H9 (cell line): ENCODE measurements around the gene WDR7. TPM values are rescaled to one million over a fixed set of nuclear protein-coding genes. Genes with fewer than 3 reads are reported as not detected.

ENCODE experiments used
- DNase-seq: peaks from one replicate; pipeline ENCODE4 v3.0.0-alpha.2; 2017
- H2AFZ ChIP-seq: one replicate; pipeline ENCODE4 v1.6.1; 2013; ENCODE audit warnings: mild to moderate bottlenecking, low read length, control low read depth, moderate library complexity
- H2AK5ac ChIP-seq: 2 replicates; pipeline ENCODE4 v1.6.1; 2013; ENCODE audit warnings: low read length, control low read depth, mixed read lengths; ENCODE audit not compliant: insufficient read length
- H2BK120ac ChIP-seq: one replicate; pipeline ENCODE4 v1.6.1; 2013; ENCODE audit warnings: low read depth, mild to moderate bottlenecking, low read length, control low read depth, inconsistent platforms; ENCODE audit not compliant: poor library complexity, severe bottlenecking
- H2BK12ac ChIP-seq: 2 replicates; pipeline ENCODE4 v1.6.1; 2013; ENCODE audit warnings: low read length, control low read depth, mixed read lengths, low read depth; ENCODE audit not compliant: insufficient read length
- H2BK15ac ChIP-seq: 2 replicates; pipeline ENCODE4 v1.6.1; 2013; ENCODE audit warnings: low read depth, low read length, control low read depth
- H2BK20ac ChIP-seq: one replicate; pipeline ENCODE4 v1.6.1; 2013; ENCODE audit warnings: low read depth, mild to moderate bottlenecking, low read length, control low read depth, inconsistent platforms; ENCODE audit not compliant: poor library complexity, severe bottlenecking
- H2BK5ac ChIP-seq: 2 replicates; pipeline ENCODE4 v1.6.1; 2013; ENCODE audit warnings: low read length, control low read depth, mixed read lengths; ENCODE audit not compliant: insufficient read length
- H3K14ac ChIP-seq: 2 replicates; pipeline ENCODE4 v1.6.1; 2013; ENCODE audit warnings: low read length, control low read depth; ENCODE audit not compliant: insufficient read depth
- H3K18ac ChIP-seq: 2 replicates; pipeline ENCODE4 v1.6.1; 2013; ENCODE audit warnings: low read depth, mild to moderate bottlenecking, mixed read lengths, low read length, control low read depth; ENCODE audit not compliant: insufficient read length
- H3K23ac ChIP-seq: 2 replicates; pipeline ENCODE4 v1.6.1; 2013; ENCODE audit warnings: low read length, control low read depth, mixed read lengths, low read depth; ENCODE audit not compliant: insufficient read length
- H3K23me2 ChIP-seq: 2 replicates; pipeline ENCODE4 v1.6.1; 2013; ENCODE audit warnings: low read depth, mild to moderate bottlenecking, mixed read lengths, low read length, control low read depth; ENCODE audit not compliant: insufficient read length, poor library complexity, severe bottlenecking
- H3K27ac ChIP-seq: 2 replicates; pipeline ENCODE4 v1.5.1; 2013; ENCODE audit warnings: low read length, control low read depth, mixed read lengths, low read depth; ENCODE audit not compliant: insufficient read length
- H3K27me3 ChIP-seq: 2 replicates; pipeline ENCODE4 v1.6.1; 2013; ENCODE audit warnings: low read length, control low read depth, inconsistent platforms; ENCODE audit not compliant: insufficient read depth
- H3K4ac ChIP-seq: 2 replicates; pipeline ENCODE4 v1.6.1; 2013; ENCODE audit warnings: low read depth, mild to moderate bottlenecking, control low read depth, inconsistent platforms, low read length, moderate library complexity
- H3K4me1 ChIP-seq: 2 replicates; pipeline ENCODE4 v1.6.1; 2013; ENCODE audit warnings: low read length, control low read depth, inconsistent platforms; ENCODE audit not compliant: insufficient read depth
- H3K4me2 ChIP-seq: 2 replicates; pipeline ENCODE4 v1.6.1; 2013; ENCODE audit warnings: low read length, control low read depth, mixed read lengths; ENCODE audit not compliant: insufficient read length, insufficient read depth
- H3K56ac ChIP-seq: 2 replicates; pipeline ENCODE4 v1.6.1; 2013; ENCODE audit warnings: low read depth, mild to moderate bottlenecking, mixed read lengths, low read length, control low read depth; ENCODE audit not compliant: insufficient read length
- H3K79me1 ChIP-seq: 2 replicates; pipeline ENCODE4 v1.6.1; 2013; ENCODE audit warnings: low read depth, mild to moderate bottlenecking, moderate library complexity, low read length, control low read depth, inconsistent platforms; ENCODE audit not compliant: insufficient read depth, poor library complexity, severe bottlenecking
- H3K79me2 ChIP-seq: 2 replicates; pipeline ENCODE4 v1.6.1; 2013; ENCODE audit warnings: low read length, control low read depth, inconsistent platforms; ENCODE audit not compliant: insufficient read depth
- H3K9ac ChIP-seq: 2 replicates; pipeline ENCODE4 v1.6.1; 2013; ENCODE audit warnings: low read length, control low read depth, mixed read lengths; ENCODE audit not compliant: insufficient read length; ENCODE audit errors: extremely low read depth
- H3K9me3 ChIP-seq: one replicate; pipeline ENCODE4 v1.6.1; 2013; ENCODE audit warnings: low read depth, low read length, inconsistent platforms; ENCODE audit not compliant: control insufficient read depth
- H3T11ph ChIP-seq: one replicate; pipeline ENCODE4 v1.6.1; 2013; ENCODE audit warnings: mild to moderate bottlenecking, low read length, control low read depth, inconsistent platforms
- H4K20me1 ChIP-seq: one replicate; pipeline ENCODE4 v1.6.1; 2013; ENCODE audit not compliant: control insufficient read depth, insufficient read length, insufficient read depth
- H4K5ac ChIP-seq: 2 replicates; pipeline ENCODE4 v1.6.1; 2013; ENCODE audit warnings: low read depth, mild to moderate bottlenecking, mixed read lengths, low read length, control low read depth; ENCODE audit not compliant: insufficient read length
- H4K8ac ChIP-seq: replicated peaks from 2 replicates; pipeline ENCODE4 v1.6.1; 2013; ENCODE audit warnings: low read length, control low read depth, mixed read lengths, low read depth; ENCODE audit not compliant: insufficient read length
- H4K91ac ChIP-seq: 2 replicates; pipeline ENCODE4 v1.6.1; 2013; ENCODE audit warnings: low read depth, mild to moderate bottlenecking, moderate library complexity, mixed read lengths, low read length, control low read depth; ENCODE audit not compliant: insufficient read length
- H3K27ac Mint-ChIP-seq, 3 experiments: 2 replicates in 2 of 3; 3 replicates in 1 of 3; pipeline ENCODE4 v1.8.0; 2020 to 2021; ENCODE audit warnings: mixed read lengths in 3 of 3, mild to moderate bottlenecking in 1 of 3, moderate library complexity in 1 of 3
- H3K27me3 Mint-ChIP-seq: 2 replicates; pipeline ENCODE4 v1.8.0; 2021; ENCODE audit warnings: low read depth, mild to moderate bottlenecking, moderate library complexity, mixed read lengths
- H3K36me3 Mint-ChIP-seq, 3 experiments: 2 replicates in 2 of 3; 3 replicates in 1 of 3; pipeline ENCODE4 v1.8.0; 2020 to 2021; ENCODE audit warnings: low read depth in 3 of 3, mixed read lengths in 3 of 3; ENCODE audit not compliant: insufficient read depth in 1 of 3
- H3K4me1 Mint-ChIP-seq, 2 experiments: 2 replicates each; pipeline ENCODE4 v1.8.0; 2020; ENCODE audit warnings: mixed read lengths in 2 of 2
- H3K4me3 Mint-ChIP-seq, 2 experiments: 2 replicates in 1 of 2; 3 replicates in 1 of 2; pipeline ENCODE4 v1.8.0; 2020 to 2021; ENCODE audit warnings: mild to moderate bottlenecking in 2 of 2, mixed read lengths in 2 of 2, moderate library complexity in 1 of 2
- H3K9me3 Mint-ChIP-seq, 2 experiments: 2 replicates in 1 of 2; 3 replicates in 1 of 2; pipeline ENCODE4 v1.8.0; 2020; ENCODE audit warnings: mild to moderate bottlenecking in 2 of 2, mixed read lengths in 2 of 2, moderate library complexity in 1 of 2
- CTCF ChIP-seq: fragments of 200-600 bp; sonication (generic); conservative IDR thresholded peaks from 3 replicates; pipeline ENCODE4 v1.8.0; 2021; ENCODE audit warnings: antibody characterized with exemption, mild to moderate bottlenecking
- WGBS: extraction: QIAGEN DNeasy Blood & Tissue Kit; methylation state at CpG from one replicate; pipeline ENCODE4 v1.1.7; 2013; ENCODE audit warnings: missing lambda C conversion rate, low lambda C conversion rate, mixed read lengths; ENCODE audit not compliant: insufficient read length; ENCODE audit errors: extremely low coverage; 5-methylcytosine and 5-hydroxymethylcytosine counted together
- total RNA-seq: library from RNA; stranded (reverse); gene quantifications from 2 replicates; pipeline ENCODE4 v1.2.1, GENCODE V29; 2021

WDR7 gene
- total RNA-seq, 1 experiment from 2014 or later = 14.8 TPM

DNA sequence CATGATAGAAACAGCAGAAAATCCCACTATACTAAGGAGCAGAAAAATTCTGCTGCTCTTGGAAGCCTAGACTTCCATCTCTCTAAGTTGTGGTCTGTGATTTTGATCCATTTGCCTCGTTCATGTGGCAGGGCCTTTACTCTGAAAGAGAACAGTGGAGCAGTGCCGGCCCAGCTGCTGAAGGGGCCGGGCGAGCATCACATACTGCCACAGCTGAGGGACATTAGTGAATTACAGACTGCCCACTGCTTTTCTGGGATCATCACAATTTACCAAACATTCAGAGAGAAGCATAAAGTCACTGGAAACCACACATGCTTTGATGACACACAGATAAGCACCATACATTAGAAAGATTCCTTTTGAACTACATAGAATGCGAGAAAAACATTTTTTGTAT lies 278.7 kb downstream of the WDR7 start:
- Histone ChIP-seq H3K23ac (no peak overlapping the region), H3K14ac (no peak overlapping the region), H3K27ac (no peak overlapping the region), H4K5ac (no peak overlapping the region), H2AFZ (no peak overlapping the region), H3K4me2 (no peak overlapping the region), H3K27me3 (no peaks in the 10 kb centered on the region), H3K56ac (no peak overlapping the region), H2AK5ac (no peak overlapping the region), H2BK20ac (no peak overlapping the region), H4K8ac (no peak overlapping the region), H3T11ph (no peak overlapping the region), H3K79me2 (no peaks in the 10 kb centered on the region), H2BK120ac (no peak overlapping the region), H4K20me1 (no peaks in the 10 kb centered on the region), H2BK15ac (no peak overlapping the region), H3K4ac (no peak overlapping the region), H3K9me3 (no peaks in the 10 kb centered on the region), H2BK12ac (no peak overlapping the region), H4K91ac (no peak overlapping the region), H3K4me1 (no peaks in the 10 kb centered on the region), H3K23me2 (no peaks in the 10 kb centered on the region), H2BK5ac (no peak overlapping the region), H3K9ac (no peak overlapping the region), H3K18ac (no peak overlapping the region), H3K79me1 (no peaks in the 10 kb centered on the region)
- Mint-ChIP-seq H3K4me1 (no peaks in the 10 kb centered on the region; a peak in 1 of 4 replicates), H3K27ac (peak overlapping the region in 1 of 3 experiments; percentile 24; a peak in 2 of 7 replicates), H3K9me3 (no peaks in the 10 kb centered on the region; a peak in 1 of 5 replicates), H3K4me3 (no peak overlapping the region), H3K27me3 (no peaks in the 10 kb centered on the region), H3K36me3 (no peaks in the 10 kb centered on the region)
- no CpG with 5 or more reads among the region's 5 CpGs for WGBS
- TF ChIP-seq CTCF = no peak
- DNase-seq = no peak
